ENCODE results near the gene THBS1.

THBS1 gene

DNA sequence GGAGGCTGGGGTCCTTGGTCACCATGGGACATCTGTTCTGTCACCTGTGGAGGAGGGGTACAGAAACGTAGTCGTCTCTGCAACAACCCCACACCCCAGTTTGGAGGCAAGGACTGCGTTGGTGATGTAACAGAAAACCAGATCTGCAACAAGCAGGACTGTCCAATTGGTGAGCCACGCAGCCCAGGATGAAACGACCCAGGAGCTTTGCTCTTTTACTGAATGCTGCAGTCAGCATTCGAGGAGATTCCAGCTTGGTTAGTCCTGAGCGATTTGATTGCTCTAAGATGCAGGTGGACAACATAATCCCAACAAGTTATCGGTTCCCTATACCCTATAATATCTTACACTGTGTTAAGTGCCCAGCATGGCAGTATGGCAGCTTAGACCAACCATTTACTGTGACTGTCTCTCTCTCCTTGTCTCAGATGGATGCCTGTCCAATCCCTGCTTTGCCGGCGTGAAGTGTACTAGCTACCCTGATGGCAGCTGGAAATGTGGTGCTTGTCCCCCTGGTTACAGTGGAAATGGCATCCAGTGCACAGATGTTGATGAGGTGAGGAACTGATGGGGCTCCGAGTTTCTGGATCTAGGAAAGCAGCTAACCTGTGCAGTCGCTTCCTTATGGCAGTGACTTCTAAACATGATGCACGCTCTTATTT lies 7.8 kb downstream of the THBS1 start:
- TF ChIP-seq EZH2phosphoT487 (conservative IDR thresholded peaks at IDR 0.05; ENCODE audit: low read length): no peak
- TF ChIP-seq CTCF (IDR thresholded peaks at IDR 0.05; ENCODE audit: insufficient read depth, low read length, poor library complexity, severe bottlenecking): no peak
- H3K9me3 ChIP-seq (ENCODE audit: insufficient read depth, low read length): no peaks in the 10 kb centered on the region
- H3K27me3 ChIP-seq (ENCODE audit: low read length): no peaks in the 10 kb centered on the region
- H3K36me3 ChIP-seq (ENCODE audit: low read length): no peaks in the 10 kb centered on the region
- H3K4me3 ChIP-seq (ENCODE audit: insufficient read depth, low read length, poor library complexity, severe bottlenecking): no peak overlapping the region
- H3F3A ChIP-seq (ENCODE audit: insufficient read depth): no peaks in the 10 kb centered on the region
- H3K9me2 ChIP-seq (replicated peaks; ENCODE audit: insufficient read depth, low read length): no peaks in the 10 kb centered on the region
- H2AFZ ChIP-seq (ENCODE audit: low read depth, low read length, severe bottlenecking): no peak overlapping the region
- H3K27ac ChIP-seq (ENCODE audit: low read depth, low read length): no peak overlapping the region
- no peak overlapping the region for H3K9ac ChIP-seq (ENCODE audit: low read length)
- H4K20me1 ChIP-seq (ENCODE audit: low read depth, low read length): no peaks in the 10 kb centered on the region
- no peaks in the 10 kb centered on the region for H3K79me2 ChIP-seq (ENCODE audit: insufficient read depth, low read length)
- no peak overlapping the region for H3K4me2 ChIP-seq (ENCODE audit: low read depth, low read length, poor library complexity, severe bottlenecking)

GRCh38 chr15:39589193-39589814 lies 8.4 kb downstream of the THBS1 start:
- Histone ChIP-seq H3K9me3 (ENCODE audit: insufficient read depth, low read length) (no peaks in the 10 kb centered on the region), H3K9me2 (replicated peaks; ENCODE audit: insufficient read depth, low read length) (no peaks in the 10 kb centered on the region), H3K9ac (ENCODE audit: low read length) (no peak overlapping the region), H3K27me3 (ENCODE audit: low read length) (no peaks in the 10 kb centered on the region), H3K27ac (ENCODE audit: low read depth, low read length) (no peak overlapping the region), H3K4me2 (ENCODE audit: low read depth, low read length, poor library complexity, severe bottlenecking) (no peak overlapping the region), H2AFZ (ENCODE audit: low read depth, low read length, severe bottlenecking) (no peak overlapping the region), H3F3A (ENCODE audit: insufficient read depth) (no peaks in the 10 kb centered on the region), H3K79me2 (ENCODE audit: insufficient read depth, low read length) (no peaks in the 10 kb centered on the region), H3K4me3 (ENCODE audit: insufficient read depth, low read length, poor library complexity, severe bottlenecking) (no peak overlapping the region), H3K36me3 (ENCODE audit: low read length) (no peaks in the 10 kb centered on the region), H4K20me1 (ENCODE audit: low read depth, low read length) (no peaks in the 10 kb centered on the region)
- TF ChIP-seq EZH2phosphoT487 (conservative IDR thresholded peaks at IDR 0.05; ENCODE audit: low read length) (no peak), CTCF (IDR thresholded peaks at IDR 0.05; ENCODE audit: insufficient read depth, low read length, poor library complexity, severe bottlenecking) (no peak)

DNA sequence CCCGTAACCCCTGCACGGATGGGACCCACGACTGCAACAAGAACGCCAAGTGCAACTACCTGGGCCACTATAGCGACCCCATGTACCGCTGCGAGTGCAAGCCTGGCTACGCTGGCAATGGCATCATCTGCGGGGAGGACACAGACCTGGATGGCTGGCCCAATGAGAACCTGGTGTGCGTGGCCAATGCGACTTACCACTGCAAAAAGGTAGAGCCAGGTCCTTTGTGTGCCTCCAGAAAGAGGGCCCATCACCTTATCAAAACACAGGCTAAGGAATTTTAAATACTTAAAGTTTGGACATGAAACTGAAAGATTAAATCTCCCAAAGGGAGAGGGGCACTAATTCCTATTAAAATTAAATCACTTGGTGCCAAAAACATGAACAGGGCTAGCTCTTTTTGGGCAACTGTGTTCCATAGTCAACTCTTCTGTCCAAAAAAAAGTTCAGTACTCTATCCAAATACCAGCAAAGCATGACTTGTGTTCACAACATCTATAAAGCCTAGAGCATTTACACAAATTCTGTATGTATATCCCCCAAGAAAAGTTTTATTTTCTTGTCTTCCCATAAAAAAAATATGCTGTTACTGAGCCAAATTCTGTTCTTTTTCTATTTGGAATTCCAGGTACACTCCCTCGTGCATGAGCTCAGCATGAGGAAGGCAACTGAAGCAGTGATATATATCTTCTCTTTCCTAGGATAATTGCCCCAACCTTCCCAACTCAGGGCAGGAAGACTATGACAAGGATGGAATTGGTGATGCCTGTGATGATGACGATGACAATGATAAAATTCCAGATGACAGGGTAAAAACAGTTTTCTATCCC lies 9.2 kb downstream of the THBS1 start:
- no peak overlapping the region for H3K4me2 ChIP-seq (ENCODE audit: low read depth, low read length, poor library complexity, severe bottlenecking)
- no peaks in the 10 kb centered on the region for H3K27me3 ChIP-seq (ENCODE audit: low read length)
- H3K9me2 ChIP-seq (replicated peaks; ENCODE audit: insufficient read depth, low read length): no peaks in the 10 kb centered on the region
- no peak overlapping the region for H3K9ac ChIP-seq (ENCODE audit: low read length)
- TF ChIP-seq EZH2phosphoT487 (conservative IDR thresholded peaks at IDR 0.05; ENCODE audit: low read length) (no peak), CTCF (IDR thresholded peaks at IDR 0.05; ENCODE audit: insufficient read depth, low read length, poor library complexity, severe bottlenecking) (no peak)
- H3K79me2 ChIP-seq (ENCODE audit: insufficient read depth, low read length): no peaks in the 10 kb centered on the region
- H3K27ac ChIP-seq (ENCODE audit: low read depth, low read length): no peak overlapping the region
- no peaks in the 10 kb centered on the region for H3F3A ChIP-seq (ENCODE audit: insufficient read depth)
- H2AFZ ChIP-seq (ENCODE audit: low read depth, low read length, severe bottlenecking): no peak overlapping the region
- H3K4me3 ChIP-seq (ENCODE audit: insufficient read depth, low read length, poor library complexity, severe bottlenecking): no peak overlapping the region
- H4K20me1 ChIP-seq (ENCODE audit: low read depth, low read length): no peaks in the 10 kb centered on the region
- H3K9me3 ChIP-seq (ENCODE audit: insufficient read depth, low read length): no peaks in the 10 kb centered on the region
- no peaks in the 10 kb centered on the region for H3K36me3 ChIP-seq (ENCODE audit: low read length)

Measured in SU-DHL-6 (cell line).